Liver (tissue), 3 donors: ENCODE results near the gene ZNF180.
"Not testable (repeated sequence)": the region's sequence is repeated elsewhere in the genome, so short reads cannot be mapped to it uniquely, and the experiment has no call there.

Source experiments
- ATF3 ChIP-seq: IDR thresholded peaks from 2 replicates; pipeline ENCODE4 v1.6.1; 2016; ENCODE audit warnings: antibody characterized with exemption
- CTCF ChIP-seq: fragments of 150-350 bp; IDR thresholded peaks from 2 replicates; pipeline ENCODE4 v1.5.1; 2017; ENCODE audit warnings: improper control_type of control experiment, low read depth, low read length; ENCODE audit not compliant: missing input control
- EGR1 ChIP-seq, 2 donors: IDR thresholded peaks; 2 replicates each; pipeline ENCODE4 v1.6.1; 2016 to 2018; ENCODE audit warnings: antibody characterized with exemption in 2 of 2, low read depth in 2 of 2
- FOXA1 ChIP-seq: IDR thresholded peaks from 2 replicates; pipeline ENCODE4 v1.6.1; 2016; ENCODE audit warnings: antibody characterized with exemption
- HNF4A ChIP-seq, 2 donors: conservative IDR thresholded peaks; 2 replicates each; pipeline ENCODE4 v1.6.1; 2016; ENCODE audit warnings: antibody characterized with exemption in 2 of 2, mild to moderate bottlenecking in 2 of 2
- JUND ChIP-seq, 2 donors: IDR thresholded peaks; 2 replicates each; pipeline ENCODE4 v1.6.1; 2016; ENCODE audit warnings: antibody characterized with exemption in 2 of 2
- MAX ChIP-seq: IDR thresholded peaks from 2 replicates; pipeline ENCODE4 v1.6.1; 2016; ENCODE audit warnings: antibody characterized with exemption
- RAD21 ChIP-seq, 2 donors: IDR thresholded peaks; 2 replicates each; pipeline ENCODE4 v1.6.1; 2016; ENCODE audit warnings: antibody characterized with exemption in 2 of 2, mild to moderate bottlenecking in 2 of 2
- REST ChIP-seq: IDR thresholded peaks from 2 replicates; pipeline ENCODE4 v1.6.1; 2016; ENCODE audit warnings: antibody characterized with exemption, mild to moderate bottlenecking
- SP1 ChIP-seq: IDR thresholded peaks from 2 replicates; pipeline ENCODE4 v1.6.1; 2018; ENCODE audit warnings: antibody characterized with exemption, mild to moderate bottlenecking
- TAF1 ChIP-seq: conservative IDR thresholded peaks from 2 replicates; pipeline ENCODE4 v1.6.1; 2016; ENCODE audit warnings: antibody characterized with exemption, mild to moderate bottlenecking
- YY1 ChIP-seq: IDR thresholded peaks from 2 replicates; pipeline ENCODE4 v1.6.1; 2016; ENCODE audit warnings: antibody characterized with exemption, mild to moderate bottlenecking
- ZBTB33 ChIP-seq: IDR thresholded peaks from 2 replicates; pipeline ENCODE4 v1.6.1; 2016; ENCODE audit warnings: antibody characterized with exemption
- donor health status: healthy.
- donor health status: healthy.

GRCh38 chr19:44462600-44463286 lies 37.6 kb downstream of the ZNF180 start:
- not testable (repeated sequence) for TF ChIP-seq CTCF; MAX; RAD21 (IDR thresholded peaks at IDR 0.05); TAF1; ATF3; YY1; FOXA1; EGR1 (IDR thresholded peaks at IDR 0.05; ENCODE audit: low read depth in 2 of 2); ZBTB33; SP1; JUND (IDR thresholded peaks at IDR 0.05); HNF4A (conservative IDR thresholded peaks at IDR 0.05); REST
